Type B pancreatic cell (in vitro differentiated cells): ENCODE measurements around the gene DBH. TPM values are rescaled to one million over a fixed set of nuclear protein-coding genes. Genes with fewer than 3 reads are reported as not detected.
"Not testable (repeated sequence)": the region's sequence is repeated elsewhere in the genome, so short reads cannot be mapped to it uniquely, and the experiment has no call there.

ENCODE experiments used
- DNase-seq: peaks from one replicate; pipeline ENCODE4 v3.0.0; 2021; ENCODE audit warnings: mixed read lengths; ENCODE audit not compliant: unreplicated experiment; ENCODE audit errors: extremely low spot score
- H3K27ac Mint-ChIP-seq: 2 replicates; pipeline ENCODE4 v1.8.0; 2021; ENCODE audit warnings: mild to moderate bottlenecking, mixed read lengths
- H3K27me3 Mint-ChIP-seq: 2 replicates; pipeline ENCODE4 v1.8.0; 2021; ENCODE audit warnings: mixed read lengths
- H3K36me3 Mint-ChIP-seq: 2 replicates; pipeline ENCODE4 v1.8.0; 2021; ENCODE audit warnings: mixed read lengths
- H3K4me1 Mint-ChIP-seq: one replicate; pipeline ENCODE4 v1.8.0; 2021; ENCODE audit warnings: mixed read lengths; ENCODE audit not compliant: unreplicated experiment
- H3K4me3 Mint-ChIP-seq: 2 replicates; pipeline ENCODE4 v1.8.0; 2021; ENCODE audit warnings: mild to moderate bottlenecking, mixed read lengths
- H3K9me3 Mint-ChIP-seq: 2 replicates; pipeline ENCODE4 v1.8.0; 2021; ENCODE audit warnings: mixed read lengths
- CTCF ChIP-seq: fragments of 200-600 bp; sonication (generic); conservative IDR thresholded peaks from 2 replicates; pipeline ENCODE4 v1.5.0; 2021; ENCODE audit warnings: antibody characterized with exemption, mild to moderate bottlenecking
- total RNA-seq: library from RNA; stranded (reverse); gene quantifications from 2 replicates; pipeline ENCODE4 v1.2.1, GENCODE V29; 2021; ENCODE audit warnings: low replicate concordance

DBH gene
- total RNA-seq, 1 donor from 2014 or later = 0.12 TPM

GRCh38 chr9:133670466-133670865 lies 34.3 kb downstream of the DBH start:
- Mint-ChIP-seq H3K27ac (no peak overlapping the region), H3K36me3 (no peaks in the 10 kb centered on the region), H3K27me3 (peaks cover 4% of the 10 kb centered on the region), H3K9me3 (no peaks in the 10 kb centered on the region), H3K4me1 (peaks cover 9% of the 10 kb centered on the region), H3K4me3 (no peak overlapping the region)
- no peak for TF ChIP-seq CTCF
- no peak for DNase-seq

GRCh38 chr9:133671371-133671770 lies 35.2 kb downstream of the DBH start:
- Mint-ChIP-seq H3K27ac (no peak overlapping the region), H3K4me3 (no peak overlapping the region), H3K9me3 (no peaks in the 10 kb centered on the region), H3K36me3 (no peaks in the 10 kb centered on the region), H3K4me1 (peaks cover 9% of the 10 kb centered on the region), H3K27me3 (peaks cover 4% of the 10 kb centered on the region)
- no peak for TF ChIP-seq CTCF
- no peak for DNase-seq

GRCh38 chr9:133672503-133673257 lies 36.5 kb downstream of the DBH start:
- Mint-ChIP-seq H3K4me3 (no peak overlapping the region), H3K4me1 (peaks cover 5% of the 10 kb centered on the region), H3K27ac (no peak overlapping the region), H3K27me3 (no peaks in the 10 kb centered on the region), H3K9me3 (no peaks in the 10 kb centered on the region), H3K36me3 (no peaks in the 10 kb centered on the region)
- no peak for TF ChIP-seq CTCF
- DNase-seq = no peak

- no peaks in the 10 kb centered on the region for H3K36me3 Mint-ChIP-seq
- no peak overlapping the region for H3K27ac Mint-ChIP-seq
- TF ChIP-seq CTCF = no peak
- DNase-seq = no peak
- H3K27me3 Mint-ChIP-seq = no peaks in the 10 kb centered on the region
- H3K4me3 Mint-ChIP-seq = no peak overlapping the region
- H3K9me3 Mint-ChIP-seq = no peaks in the 10 kb centered on the region
- H3K4me1 Mint-ChIP-seq = peaks cover 5% of the 10 kb centered on the region
These were observed 37.1 kb downstream of the DBH start for GRCh38 chr9:133673258-133673655.

- no peak for DNase-seq
- no peaks in the 10 kb centered on the region for H3K9me3 Mint-ChIP-seq
- H3K4me1 Mint-ChIP-seq = peaks cover 12% of the 10 kb centered on the region
- no peaks in the 10 kb centered on the region for H3K36me3 Mint-ChIP-seq
- no peak for TF ChIP-seq CTCF
- no peak overlapping the region for H3K4me3 Mint-ChIP-seq
- no peak overlapping the region for H3K27ac Mint-ChIP-seq
- no peaks in the 10 kb centered on the region for H3K27me3 Mint-ChIP-seq
These were observed 37.9 kb downstream of the DBH start for GRCh38 chr9:133674091-133674490.

GRCh38 chr9:133675796-133676195 lies 39.6 kb downstream of the DBH start:
- not testable (repeated sequence) for H3K4me3 Mint-ChIP-seq, DNase-seq, H3K9me3 Mint-ChIP-seq, H3K27ac Mint-ChIP-seq, H3K36me3 Mint-ChIP-seq, H3K27me3 Mint-ChIP-seq
- peaks cover 13% of the 10 kb centered on the region for H3K4me1 Mint-ChIP-seq
